Cardiac fibroblast (primary cell): ENCODE measurements around the gene PNLDC1.

Experiments used
- DNase-seq, 2 donors: peaks; one replicate each; pipeline versions ENCODE4 v3.0.0 to v3.0.0-alpha.2; 2010; ENCODE audit warnings: low read depth in 2 of 2
- H3K4me3 ChIP-seq, 2 donors: replicated peaks in 1 of 2; 1 replicate in 1 of 2; 2 replicates in 1 of 2; pipeline ENCODE4 v1.5.1; 2011; ENCODE audit warnings: low read depth in 2 of 2, low read length in 2 of 2, mild to moderate bottlenecking in 2 of 2, moderate library complexity in 1 of 2
- TF ChIP-seq, protein P1 (sequence below): IDR thresholded peaks from one replicate; pipeline ENCODE4 v1.5.1; 2011; ENCODE audit warnings: low read depth, mild to moderate bottlenecking, low read length, inconsistent platforms

The PNLDC1 gene, protein sequence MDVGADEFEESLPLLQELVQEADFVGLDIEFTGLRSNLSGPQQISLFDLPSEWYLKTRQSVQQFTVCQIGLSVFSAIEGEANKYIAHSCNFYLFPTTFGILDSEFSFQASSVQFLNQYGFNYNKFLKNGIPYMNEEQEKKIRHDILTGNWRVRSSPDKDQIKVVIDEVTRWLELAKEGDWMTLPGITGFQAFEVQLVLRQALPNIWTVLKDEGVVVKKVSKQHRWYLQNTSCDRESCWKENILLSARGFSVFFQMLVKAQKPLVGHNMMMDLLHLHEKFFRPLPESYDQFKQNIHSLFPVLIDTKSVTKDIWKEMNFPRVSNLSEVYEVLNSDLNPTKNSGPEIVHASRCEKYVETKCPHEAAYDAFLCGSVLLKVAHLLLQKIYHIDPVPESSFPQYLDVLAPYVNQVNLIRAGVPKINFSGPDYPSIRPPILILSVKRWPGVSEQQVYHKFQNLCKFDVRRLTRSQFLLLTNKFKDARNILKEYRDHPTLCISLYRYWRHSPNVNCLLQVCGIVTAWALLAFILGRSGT

DNA sequence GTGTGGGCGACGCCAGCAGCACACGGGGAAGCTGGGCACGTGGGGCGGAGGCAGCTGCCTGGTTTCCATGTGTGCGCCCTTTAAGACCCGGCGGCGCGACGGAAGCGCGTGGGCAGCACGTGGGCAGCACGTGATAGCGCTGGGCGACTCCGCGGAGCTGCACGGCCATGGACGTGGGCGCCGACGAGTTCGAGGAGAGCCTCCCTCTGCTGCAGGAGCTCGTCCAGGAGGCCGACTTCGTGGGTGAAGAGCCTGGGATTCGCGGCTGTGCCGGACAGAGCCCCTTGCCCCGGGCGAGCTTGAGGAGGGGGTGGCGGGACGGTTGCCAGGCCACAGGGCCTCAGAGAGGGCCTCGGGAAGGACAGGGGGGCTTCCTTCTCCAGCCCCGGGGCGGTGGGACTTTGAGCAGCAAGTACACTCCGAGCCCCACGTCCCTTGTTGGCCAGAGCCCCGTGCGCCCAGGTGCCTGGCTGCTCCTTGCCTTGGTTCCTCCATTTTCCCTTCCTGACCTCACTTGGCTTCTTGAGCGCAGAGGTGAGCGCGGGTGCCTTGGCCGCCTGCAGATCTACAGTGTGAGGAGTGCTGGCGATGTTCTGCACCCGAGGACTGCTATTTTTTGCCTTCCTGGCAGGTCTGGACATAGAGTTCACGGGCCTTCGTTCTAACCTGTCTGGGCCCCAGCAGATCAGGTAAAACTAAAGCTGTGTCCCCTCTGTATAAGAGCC is at the start of gene PNLDC1:
PNLDC1 (plus strand) TSS at position 136 of the 725 bp plus-strand sequence; CDS start at position 168, 32 bp downstream.
- no peak for DNase-seq
- TF ChIP-seq, protein P1, sequence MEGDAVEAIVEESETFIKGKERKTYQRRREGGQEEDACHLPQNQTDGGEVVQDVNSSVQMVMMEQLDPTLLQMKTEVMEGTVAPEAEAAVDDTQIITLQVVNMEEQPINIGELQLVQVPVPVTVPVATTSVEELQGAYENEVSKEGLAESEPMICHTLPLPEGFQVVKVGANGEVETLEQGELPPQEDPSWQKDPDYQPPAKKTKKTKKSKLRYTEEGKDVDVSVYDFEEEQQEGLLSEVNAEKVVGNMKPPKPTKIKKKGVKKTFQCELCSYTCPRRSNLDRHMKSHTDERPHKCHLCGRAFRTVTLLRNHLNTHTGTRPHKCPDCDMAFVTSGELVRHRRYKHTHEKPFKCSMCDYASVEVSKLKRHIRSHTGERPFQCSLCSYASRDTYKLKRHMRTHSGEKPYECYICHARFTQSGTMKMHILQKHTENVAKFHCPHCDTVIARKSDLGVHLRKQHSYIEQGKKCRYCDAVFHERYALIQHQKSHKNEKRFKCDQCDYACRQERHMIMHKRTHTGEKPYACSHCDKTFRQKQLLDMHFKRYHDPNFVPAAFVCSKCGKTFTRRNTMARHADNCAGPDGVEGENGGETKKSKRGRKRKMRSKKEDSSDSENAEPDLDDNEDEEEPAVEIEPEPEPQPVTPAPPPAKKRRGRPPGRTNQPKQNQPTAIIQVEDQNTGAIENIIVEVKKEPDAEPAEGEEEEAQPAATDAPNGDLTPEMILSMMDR = no peak
- no peak within 1 kb of the TSS for H3K4me3 ChIP-seq

DNA sequence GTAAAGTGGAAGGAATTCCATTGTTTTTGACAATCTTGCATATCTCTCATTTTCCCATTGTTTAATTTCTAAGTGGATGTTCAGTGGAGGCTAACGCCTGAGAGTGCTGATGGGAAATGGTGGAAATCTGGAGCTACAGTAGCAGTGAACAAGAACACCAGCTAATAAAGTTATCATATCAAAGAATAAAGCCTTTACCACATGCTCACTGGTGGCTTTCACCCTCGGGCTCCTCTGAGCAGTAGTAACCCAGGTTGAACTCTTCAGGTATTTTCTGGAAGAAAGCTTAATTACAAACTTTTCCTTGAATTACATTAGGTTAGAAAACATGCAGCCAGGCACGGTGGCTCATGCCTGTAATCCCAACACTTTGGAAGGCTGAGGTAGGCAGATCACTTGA is 48.6 kb upstream of the PNLDC1 start:
- no peak for DNase-seq
- TF ChIP-seq, protein P1 = no peak
- H3K4me3 ChIP-seq = no peak overlapping the region

DNA sequence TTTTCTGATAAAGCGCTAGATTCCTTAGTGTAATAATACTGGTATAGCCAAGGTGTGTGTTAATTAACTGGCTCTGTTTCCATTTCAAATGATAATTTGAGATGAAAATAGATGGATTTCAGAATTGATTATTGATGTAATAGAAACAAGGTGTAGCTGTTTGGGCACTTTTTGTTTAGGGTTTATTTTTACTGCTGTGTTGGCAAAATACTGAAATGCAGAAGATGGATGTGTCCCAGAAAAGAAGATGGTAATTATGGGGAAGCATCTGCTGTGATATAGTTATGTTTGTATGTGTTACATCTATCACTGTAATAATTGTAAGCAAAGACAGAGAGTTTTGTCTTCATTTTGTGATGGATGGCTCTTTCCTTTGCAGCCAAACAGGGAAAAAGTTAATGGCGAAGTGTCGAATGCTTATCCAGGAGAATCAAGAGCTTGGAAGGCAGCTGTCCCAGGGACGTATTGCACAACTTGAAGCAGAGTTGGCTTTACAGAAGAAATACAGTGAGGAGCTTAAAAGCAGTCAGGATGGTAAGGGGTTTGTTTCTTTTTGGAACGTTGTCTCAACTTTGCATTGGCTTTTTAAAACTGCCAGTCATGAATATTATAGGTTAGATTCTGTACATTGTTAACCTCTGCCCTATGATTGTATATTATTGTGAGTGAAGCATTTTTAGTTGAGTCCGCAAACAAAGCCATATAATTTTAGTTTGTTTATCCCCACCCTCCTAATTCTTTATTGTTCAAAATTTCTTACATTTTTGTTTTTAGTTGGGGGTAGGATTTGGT is 46.8 kb upstream of the PNLDC1 start:
- TF ChIP-seq, protein P1 = no peak
- DNase-seq = peak in 1 of 2 donors; percentile 5
- no peak overlapping the region for H3K4me3 ChIP-seq

DNA sequence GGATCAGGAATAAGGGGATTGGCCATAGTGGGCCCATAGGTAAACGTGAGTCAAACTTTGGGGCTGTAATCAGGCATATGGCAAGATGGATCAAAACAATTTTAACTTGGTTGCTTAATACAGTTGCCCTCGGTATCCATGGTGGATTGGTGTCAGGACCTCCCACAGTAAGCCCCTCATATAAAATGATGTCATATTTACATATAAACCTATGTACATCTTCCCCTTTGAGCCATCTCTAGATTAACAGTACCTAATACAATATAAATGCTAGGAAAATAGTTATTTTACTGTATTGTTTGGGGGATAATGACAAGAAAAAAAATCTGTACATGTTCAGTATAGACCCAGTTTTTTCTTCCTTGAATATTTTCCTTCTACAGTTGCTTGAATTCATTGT is 45.7 kb upstream of the PNLDC1 start:
- TF ChIP-seq, protein P1 = no peak
- H3K4me3 ChIP-seq = no peak overlapping the region
- no peak for DNase-seq

DNA sequence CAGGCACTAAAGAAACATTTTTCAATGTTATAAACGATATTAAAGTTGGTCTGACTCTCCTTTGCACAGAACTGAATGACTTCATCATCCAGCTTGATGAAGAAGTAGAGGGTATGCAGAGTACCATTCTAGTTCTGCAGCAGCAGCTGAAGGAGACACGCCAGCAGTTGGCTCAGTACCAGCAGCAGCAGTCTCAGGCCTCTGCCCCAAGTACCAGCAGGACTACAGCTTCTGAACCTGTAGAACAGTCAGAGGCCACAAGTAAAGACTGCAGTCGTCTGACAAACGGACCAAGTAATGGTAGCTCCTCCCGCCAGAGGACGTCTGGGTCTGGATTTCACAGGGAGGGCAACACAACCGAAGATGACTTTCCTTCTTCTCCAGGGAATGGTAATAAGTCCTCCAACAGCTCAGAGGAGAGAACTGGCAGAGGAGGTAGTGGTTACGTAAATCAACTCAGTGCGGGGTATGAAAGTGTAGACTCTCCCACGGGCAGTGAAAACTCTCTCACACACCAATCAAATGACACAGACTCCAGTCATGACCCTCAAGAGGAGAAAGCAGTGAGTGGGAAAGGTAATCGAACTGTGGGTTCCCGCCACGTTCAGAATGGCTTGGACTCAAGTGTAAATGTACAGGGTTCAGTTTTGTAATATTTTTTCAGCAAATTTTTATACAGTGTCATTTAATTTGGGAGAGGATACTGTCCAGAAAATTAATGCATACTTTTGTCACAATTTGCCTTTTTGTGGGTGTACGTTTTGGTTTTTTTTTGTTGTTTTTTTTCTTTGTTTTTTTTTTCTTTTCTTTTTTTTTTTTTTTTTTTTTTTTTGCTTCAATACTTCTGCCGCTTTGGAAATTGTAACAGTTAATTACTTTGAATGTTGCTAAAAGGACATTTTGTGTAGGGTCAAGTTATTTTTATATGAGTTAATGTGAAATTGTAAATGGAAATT is 44.8 kb upstream of the PNLDC1 start:
- TF ChIP-seq, protein P1 = no peak
- peak; percentile 7 to 13 for DNase-seq
- H3K4me3 ChIP-seq = no peak overlapping the region
